Subcutaneous adipose tissue (tissue), 4 donors: Measurements from ENCODE around the gene SEPTIN12. TPM values are rescaled to one million over a fixed set of nuclear protein-coding genes. Genes with fewer than 3 reads are reported as not detected.

ENCODE experiments used
- CTCF ChIP-seq: fragments of 450-650 bp; IDR thresholded peaks from one replicate; pipeline ENCODE4 v1.5.1; 2016; ENCODE audit warnings: low read depth, mild to moderate bottlenecking, control low read depth, antibody characterized with exemption, moderate library complexity
- total RNA-seq, 4 donors: library from RNA; depleted of rRNA; stranded (reverse); fragments of >200 nt; gene quantifications; one replicate each; pipeline ENCODE4 v1.1.0, GENCODE V29; 2016

Gene SEPTIN12
- total RNA-seq, 4 donors from 2014 or later = not detected

- no peak for TF ChIP-seq CTCF
Measured at GRCh38 chr16:4828567-4829321, 40.6 kb upstream of the SEPTIN12 start.

- no peak for TF ChIP-seq CTCF
Measured at GRCh38 chr16:4826980-4827379, 38.8 kb upstream of the SEPTIN12 start.

GRCh38 chr16:4826526-4826925, 38.4 kb upstream of the SEPTIN12 start:
- TF ChIP-seq CTCF = no peak

- no peak for TF ChIP-seq CTCF
Measured at GRCh38 chr16:4825196-4825595, 37.1 kb upstream of the SEPTIN12 start.

GRCh38 chr16:4820652-4821051, 32.5 kb upstream of the SEPTIN12 start:
- TF ChIP-seq CTCF = no peak

- no peak for TF ChIP-seq CTCF
Measured at GRCh38 chr16:4814542-4815173, 26.5 kb upstream of the SEPTIN12 start.

GRCh38 chr16:4814046-4814445, 25.9 kb upstream of the SEPTIN12 start:
- TF ChIP-seq CTCF = no peak
